NCI-H748 (cell line): Measurements from ENCODE around the gene SARDH.
"Not testable (repeated sequence)": the region's sequence is repeated elsewhere in the genome, so short reads cannot be mapped to it uniquely, and the experiment has no call there.

Experiments
- DNase-seq: peaks from one replicate; lab custom pipeline; 2025; ENCODE audit not compliant: unreplicated experiment; lab: John Stamatoyannopoulos, UW

SARDH gene

DNA sequence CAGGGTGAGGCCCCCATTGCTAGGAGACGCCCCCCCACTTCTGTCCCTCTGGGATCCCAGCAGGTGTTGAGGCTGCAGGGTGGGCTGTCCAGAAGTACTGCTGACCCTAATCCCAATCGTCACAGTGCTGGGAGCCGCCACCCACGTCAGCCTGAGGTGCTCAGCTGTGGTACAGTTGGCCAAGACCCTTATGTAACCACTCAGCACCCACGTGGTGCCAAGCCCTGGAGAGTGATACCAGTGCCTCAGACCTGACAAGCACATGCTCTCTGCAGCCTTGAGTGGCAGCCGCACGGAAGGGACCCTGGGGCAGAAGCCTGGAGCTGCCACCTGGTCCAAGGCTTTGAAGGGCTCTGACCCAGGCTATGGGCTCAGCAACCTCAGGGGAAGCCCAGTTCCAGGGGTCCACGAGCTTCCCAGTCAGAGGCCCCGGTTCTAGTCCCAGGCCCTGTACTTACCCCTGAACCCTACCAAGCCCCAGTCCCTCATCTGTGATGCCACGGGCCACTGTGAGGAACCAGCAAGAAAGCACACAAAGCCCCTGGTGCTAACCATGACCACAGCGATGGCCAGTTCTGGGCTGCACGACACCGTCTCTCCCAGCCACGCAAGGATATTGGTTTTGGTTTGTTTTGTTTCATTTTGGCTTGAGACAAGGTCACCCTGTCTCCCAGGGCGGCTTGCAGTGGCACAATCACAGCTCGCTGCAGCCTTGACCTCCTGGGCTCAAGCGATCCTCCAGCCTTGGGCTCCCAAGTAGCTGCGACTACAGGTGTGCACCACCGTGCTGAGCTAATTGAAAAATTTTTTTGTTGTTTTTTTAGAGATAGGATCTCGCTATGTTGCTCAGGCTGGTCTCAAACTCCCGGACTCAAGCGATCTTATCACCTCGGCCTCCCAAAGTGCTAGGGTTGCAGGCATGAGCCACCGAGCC lies 51.2 kb downstream of the SARDH start:
- no peak for DNase-seq

DNA sequence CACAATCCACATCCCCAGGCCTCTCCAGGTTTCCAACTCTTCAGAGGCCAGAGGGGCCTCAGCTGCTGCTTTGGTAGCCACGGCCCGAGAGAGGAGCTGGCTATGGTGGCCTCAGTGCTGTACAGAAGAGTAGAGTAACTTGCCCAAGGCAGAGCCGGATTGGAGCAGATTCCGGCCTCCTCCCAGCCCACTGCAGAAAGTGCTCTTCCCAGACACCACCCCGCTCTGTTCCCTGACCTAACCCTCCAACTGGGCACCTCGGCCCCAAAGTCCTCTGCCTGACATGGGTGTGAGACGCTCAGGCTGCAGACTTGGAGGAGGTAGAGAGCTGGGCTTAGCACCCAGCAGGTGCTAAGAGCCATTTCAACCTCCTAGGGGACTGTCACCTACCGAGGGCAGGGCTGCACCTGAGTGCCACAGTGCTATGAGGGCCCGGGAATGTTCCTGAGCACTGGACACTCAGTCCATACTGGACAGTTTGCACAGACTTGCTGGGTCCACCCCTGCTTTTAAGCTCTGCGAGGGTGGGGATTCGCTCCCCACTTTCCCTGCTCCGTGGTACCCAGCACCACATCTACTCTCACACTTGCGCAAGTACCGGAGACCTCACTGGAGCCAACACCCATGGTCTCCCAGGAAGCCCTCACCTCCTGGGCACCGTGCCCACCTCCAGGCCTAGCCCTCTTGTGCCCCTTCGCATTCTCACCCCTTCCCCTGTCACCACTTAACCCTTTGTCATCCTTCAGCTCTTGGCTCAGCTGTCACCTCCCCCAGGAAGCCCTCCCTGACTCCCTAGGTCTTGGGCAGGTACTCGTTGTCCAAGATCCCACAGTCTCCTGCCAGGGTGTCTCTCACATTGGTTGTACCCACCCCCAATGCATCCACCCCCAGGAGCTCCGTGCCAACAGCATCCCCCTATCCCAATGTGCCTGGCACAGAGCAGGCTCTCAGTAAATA lies 52.2 kb downstream of the SARDH start:
- DNase-seq: no peak

DNA sequence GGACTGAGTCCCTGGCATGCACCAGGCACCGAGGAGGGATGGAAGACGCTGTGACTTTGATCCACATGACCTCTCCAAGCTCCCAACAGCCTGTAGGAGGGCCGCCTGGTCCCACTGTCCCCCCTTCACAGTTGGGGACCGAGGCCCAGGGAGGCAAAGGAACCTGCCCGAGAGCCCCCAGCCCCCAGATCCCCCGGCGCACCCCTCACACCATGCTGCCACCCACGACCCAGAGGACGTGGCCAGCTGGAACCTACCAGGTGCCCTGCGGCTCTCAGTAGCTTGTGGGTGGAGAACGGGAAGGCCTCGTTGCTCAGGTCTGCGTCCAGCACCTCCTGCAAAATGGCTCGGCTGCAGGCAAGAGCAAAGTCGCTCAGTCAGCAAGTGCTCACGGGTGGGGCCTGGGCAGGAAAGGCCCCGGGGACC lies 53.2 kb downstream of the SARDH start:
- no peak for DNase-seq

DNA sequence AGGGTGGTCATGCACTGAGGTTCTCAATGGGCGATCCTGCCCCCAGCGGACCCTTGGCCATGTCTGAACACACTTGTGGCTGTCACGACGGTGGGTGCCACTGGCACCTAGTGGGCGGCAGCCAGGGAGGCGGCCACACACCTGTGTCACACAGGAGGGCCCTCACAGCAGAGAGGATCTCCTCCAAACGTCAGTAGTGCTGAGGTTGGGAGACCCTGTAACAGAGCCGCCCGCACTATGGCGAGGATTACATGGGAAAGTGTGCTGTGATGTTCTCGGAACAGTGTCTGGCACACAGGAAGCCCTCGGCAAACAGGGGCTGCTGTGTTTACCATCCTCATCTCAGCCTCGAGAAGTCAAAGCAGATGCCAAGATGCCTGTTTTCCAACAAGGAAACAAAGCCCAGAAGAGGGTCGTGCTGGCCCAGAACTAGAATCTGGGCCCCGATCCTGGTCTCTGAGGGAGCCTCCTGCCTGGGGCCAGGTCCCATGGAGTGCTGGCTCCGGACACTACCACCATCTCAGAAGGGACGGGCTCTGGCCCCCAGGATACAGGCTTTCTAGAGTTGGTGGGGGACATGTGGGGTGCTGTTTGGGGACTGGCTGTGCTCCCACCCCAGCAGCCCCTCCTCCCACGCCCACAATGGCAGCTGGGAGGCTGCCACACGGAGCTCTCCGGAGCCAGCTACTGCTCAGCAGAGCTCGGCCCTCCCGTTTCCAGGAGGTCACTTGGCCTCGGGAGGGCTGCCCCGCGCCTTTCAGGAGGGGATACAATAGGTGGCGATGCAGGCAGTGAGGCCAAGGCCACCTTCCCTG lies 53.8 kb downstream of the SARDH start:
- DNase-seq: no peak

DNA sequence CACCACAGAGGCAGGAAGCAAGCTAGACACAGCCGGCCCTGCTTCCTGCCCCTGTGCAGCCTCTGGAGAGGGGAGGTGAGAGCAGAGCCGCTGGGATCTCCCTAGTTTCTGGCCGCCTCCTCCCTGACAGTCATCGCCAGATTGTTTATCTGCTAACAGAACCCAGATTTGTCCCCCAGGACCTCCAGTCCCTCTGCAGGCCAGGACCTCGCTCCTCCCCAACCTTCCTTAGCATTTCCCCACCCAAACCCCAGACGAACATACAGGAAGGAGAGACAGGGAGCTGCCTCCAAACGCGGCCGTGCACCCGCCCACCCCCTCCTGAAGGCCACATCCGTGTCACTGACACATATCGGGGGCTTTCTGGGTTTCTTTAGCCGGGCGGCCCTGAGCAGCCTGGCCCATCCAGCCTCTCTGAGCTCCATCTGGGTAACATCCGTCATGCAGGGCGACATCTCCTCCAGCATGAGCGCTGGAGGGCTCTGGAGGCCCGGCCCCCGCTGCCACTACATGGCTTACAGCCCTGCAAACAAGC lies 54.5 kb downstream of the SARDH start:
- DNase-seq: no peak

DNA sequence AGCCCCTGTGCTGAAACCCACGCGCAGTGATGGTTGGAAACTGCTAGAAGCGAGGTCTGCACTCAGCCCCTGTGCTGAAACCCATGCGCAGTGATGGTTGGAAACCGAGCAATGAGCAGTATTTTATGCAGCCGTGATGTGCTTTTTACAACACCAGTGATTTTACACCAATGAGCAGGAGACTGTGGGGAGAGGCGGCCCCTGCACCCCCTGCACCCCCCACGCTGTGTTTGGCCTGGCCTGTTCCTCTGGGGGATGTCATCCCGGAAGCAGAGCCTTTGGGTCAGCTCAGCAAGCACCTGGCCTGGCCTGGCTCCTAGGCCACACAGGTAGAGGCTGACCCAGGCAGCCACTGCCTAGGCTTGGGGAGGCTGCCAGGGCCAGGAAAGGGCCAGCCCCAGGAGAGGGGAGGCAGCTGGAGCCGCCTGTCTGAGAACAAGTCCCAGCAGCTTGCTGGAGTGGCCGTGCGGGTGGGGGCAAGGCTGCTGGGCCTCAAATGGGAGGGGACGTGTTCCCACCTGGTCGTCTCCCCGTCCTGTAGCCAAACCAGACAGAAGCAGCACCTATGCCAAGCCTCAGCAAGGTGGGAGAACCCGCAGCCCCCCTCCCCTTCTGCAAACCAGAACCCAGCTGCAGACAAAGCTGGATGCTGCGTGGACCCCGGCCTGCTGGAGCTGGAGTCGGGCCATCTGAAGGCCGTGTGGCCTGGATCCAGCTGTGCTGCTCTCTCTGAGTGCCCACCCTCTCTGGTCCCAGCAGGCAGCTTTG lies 55.1 kb downstream of the SARDH start:
- DNase-seq: no peak

DNA sequence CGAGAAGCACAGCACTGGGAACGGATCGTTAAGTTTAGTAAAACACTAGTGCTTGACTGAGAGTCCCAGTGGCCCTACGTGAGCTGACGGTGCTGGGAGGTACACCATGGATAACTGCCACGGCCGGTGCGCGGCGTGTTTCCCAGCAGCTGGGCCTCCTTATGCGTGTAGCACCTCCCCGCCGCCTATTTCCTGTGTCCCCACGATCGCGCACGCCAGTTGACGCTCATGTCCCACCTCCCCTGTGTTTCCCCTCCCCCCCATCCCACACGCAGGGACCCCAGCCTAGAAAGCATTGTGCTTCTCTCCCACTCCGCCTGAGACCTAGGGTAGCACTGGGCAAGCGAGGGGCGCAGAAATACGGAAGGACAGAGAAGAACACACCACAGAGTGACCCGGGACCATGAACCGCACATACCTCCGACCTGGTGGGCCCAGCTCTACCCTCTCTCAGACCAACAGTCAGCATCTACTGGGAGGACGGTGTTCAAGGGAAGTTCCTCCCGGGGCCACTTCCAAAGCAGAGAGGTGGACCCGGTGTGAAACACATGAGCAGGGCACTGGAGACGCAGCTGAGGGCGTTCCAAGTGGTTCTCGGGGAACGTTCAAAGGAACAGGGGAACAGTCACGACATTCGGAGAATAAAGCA lies 56.4 kb downstream of the SARDH start:
- DNase-seq: no peak

DNA sequence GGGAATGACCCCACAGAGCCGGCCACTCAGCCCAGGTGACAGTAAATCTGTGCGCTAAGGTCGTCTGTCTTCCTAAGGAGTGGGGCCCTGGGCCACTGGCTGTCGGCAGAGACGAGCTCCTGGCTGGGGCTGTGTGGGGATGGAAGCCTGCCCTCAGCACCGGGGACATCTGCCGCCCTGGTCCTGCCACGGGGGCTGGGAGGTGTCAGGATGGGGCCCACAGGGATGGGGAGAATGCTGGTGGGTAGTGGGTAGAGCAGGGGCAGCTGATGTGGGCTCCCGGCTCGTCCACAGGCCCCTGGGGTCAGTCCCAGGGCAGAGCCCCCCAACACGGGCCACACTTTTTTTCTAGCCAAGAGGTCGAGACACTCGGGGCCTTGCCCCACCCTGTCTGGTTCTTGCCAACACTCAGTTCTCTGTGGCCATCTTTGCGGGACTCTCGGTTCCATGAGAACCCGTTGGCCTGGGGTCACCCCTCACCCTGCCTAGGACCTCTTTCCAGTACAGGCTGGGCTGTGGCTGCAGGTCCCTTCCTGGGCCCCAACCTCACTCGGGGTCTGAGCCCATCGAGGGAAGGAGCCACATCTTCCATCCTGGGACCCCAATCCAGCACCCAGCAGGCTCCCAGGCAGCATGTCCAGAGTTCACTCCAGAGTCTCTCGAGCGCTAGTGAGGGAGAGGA lies 57.0 kb downstream of the SARDH start:
- DNase-seq: no peak

DNA sequence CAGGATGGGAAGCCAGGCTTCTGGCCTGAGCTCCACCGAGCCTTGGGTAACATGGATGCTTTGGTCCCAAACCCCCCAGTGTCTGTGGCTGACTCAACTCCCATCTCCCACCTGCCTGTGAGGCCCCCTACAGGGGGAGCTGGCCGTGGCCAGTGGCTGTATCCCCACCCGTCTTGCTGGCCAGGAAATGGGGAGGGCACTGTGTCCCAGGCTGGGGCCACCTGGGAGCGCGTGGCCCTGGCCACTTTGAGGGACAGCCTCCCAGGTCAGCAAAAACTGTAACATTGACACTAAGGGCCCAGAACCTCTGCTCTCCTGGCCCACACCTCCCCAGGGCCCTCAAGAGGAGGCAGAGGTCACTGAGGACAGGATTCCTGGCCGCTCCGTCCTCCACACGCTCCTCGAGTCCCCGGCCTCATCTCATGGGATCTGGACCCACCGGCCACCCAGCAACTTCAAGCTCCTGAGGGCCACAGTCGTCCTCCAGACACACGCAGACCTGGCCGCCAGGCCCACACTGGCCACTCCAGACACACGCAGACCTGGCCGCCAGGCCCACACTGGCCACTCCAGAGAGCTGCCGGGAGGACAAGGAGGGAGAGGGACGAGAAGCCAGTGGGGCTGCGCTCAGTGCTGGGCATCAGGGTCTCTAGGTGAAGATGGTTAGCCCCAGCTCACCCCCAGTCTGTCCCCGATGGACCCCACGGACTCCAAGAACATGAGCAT lies 57.7 kb downstream of the SARDH start:
- no peak for DNase-seq

DNA sequence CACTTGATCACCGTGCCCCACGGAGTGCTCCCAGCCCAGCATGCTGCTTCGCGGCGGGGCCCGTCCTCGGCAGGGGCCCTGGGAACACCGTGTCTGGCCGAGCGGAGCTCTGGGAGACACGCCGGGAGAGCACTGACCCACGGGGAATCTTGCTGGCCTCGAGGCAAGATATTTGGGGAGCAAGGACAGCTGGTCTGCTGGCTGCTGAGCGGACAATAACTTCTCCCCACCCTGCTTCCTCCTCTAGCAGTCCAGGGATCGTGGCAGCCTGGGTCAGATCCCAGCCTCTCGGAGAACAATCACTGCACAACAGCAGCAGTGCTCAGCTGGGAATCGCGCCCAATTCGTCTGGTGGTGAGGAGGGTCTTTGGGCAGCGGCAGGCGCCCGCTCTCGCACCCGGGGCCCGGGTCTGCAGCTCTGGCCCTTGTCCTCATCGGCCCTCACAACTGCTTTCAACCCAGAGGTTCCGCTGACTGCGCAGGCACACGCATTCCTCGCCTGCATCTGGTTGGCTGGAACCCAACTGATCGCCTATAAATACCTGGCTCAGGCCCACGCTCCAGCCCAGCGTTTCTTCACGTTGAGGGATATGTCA lies 58.6 kb downstream of the SARDH start:
- DNase-seq: no peak

DNA sequence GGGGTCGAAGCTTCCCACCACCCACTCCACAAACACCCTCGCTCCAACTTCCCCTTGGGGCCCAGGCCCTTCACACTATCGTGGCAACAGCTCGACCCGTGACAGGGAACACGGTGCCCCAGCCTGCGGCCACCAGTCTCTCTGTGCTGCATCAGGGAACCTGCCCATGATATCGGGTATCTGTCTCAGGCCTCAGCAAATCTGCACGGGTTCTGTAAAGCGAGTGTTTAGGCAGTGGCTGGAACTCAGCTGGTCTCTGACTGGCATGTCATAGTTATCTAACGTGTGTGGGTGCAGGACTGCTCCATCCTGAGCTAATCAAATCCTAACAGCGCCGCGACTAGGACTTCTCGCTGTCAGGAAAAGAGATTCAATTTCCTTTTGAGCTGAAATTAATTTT lies 59.1 kb downstream of the SARDH start:
- no peak for DNase-seq

DNA sequence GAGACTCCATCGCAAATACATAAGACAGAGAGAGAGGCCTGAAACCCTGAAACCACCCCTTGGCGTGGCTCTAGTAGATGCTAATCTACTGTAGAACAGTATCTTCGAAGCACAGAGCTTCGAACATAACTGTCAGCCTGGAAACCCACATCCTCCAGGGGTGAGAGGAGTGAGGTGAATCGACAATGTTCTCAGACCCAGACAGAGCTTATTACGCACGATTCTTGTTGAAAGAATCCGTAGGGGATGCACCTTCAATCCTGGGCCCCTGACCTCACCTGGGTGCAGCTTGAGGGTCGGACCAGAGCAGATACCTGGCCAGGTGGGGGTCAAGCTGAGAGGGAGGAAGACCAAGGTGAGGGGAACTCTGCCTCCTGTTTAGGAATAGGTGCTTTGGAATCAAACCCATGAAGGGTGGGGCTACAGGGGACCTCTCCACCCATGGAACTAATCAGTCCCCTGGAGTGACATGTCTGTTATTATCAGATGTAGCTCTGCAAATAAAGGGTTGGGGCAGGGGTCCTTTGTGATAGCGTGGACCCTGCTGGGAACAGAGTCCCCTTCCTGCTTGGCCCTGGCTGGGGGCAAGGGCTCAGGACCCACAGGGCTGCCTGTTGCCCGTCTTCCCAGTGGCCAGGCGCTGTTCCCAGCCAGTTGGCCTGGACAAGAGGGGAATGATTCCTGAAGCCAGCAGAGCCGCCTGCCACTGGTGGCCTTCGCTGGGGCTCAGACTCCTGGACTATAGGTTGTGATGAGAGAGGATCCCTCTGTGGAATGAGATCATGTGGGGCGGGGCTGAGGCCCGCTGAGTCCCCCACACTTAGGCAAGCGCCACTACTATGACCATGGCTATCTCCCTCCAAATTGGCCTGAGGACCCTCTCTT lies 60.8 kb downstream of the SARDH start:
- no peak for DNase-seq

DNA sequence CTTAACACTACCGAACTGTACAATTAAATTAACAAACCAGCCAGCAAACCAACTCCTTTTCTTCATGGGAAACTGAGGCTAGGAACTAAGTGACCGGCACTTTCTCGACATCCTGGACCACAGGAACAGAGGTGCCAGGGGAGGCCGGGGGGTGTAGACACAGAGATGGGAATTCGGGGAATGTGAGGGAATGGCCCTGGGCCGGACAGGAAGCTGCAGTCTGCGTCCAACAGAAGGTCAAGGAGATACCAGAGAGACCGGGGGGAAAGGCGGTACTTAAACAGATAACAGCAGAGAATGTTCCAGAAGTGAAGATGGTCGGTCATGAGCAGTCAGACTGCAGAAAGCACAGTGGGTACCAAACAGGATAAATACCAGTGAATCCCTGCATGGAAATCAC lies 61.7 kb downstream of the SARDH start:
- DNase-seq: no peak

DNA sequence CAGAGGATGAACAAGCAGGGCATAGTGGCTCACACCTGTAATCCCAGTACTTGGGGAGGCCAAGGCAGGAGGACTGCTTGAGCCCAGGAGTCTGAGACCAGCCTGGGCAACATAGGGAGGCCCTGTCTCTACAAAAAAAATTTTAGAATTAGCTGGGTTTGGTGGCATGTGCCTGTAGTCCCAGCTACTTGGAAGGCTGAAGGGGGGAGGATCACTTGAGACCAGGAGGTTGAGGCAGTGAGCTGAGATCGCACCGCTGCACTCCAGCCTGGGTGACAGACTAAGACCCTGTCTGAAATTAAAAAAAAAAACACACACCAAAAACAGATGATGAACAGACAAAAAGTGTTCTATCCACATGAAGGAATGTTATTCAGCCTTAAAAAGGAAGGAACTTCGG lies 62.4 kb downstream of the SARDH start:
- not testable (repeated sequence) for DNase-seq

DNA sequence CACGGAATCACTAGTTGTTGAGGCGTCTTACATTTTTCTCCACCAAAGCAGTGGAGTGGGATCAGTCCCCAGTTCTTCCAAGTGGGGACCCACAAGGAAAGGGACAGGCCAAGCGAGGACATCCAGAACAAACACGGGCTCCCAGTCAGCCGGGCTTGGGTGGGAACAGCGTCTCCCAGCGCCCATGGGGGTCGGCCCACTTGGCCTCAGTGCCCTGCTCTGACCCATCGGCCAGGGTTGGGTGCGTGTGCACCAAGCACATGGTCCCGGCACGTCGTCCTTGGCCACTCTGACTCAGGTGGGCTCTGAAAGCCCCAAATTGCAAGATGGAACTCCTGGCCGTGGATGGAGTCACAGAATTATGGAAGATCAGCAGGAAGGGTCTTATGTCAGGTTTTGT lies 64.1 kb downstream of the SARDH start:
- DNase-seq: no peak

DNA sequence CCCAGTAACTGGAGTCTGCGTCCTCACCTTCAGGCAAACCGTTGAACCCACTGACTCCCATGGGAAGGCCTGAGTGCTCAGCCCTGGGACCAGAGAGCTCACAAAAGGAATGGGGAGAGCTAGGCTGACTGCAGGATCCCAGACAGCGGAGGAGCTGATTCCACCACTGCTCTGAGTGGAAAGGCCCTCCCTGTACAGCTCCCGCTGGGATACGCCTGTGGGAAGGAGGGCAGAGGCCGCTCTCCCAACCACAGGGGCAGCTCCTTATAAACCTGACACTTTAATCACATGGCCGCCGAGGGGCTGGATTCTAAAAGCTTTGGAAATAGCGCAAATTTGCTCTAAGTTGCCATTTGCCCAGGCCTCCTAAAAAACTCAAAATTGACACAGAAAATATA lies 64.9 kb downstream of the SARDH start:
- DNase-seq: no peak
